Mucosa of rectum (tissue), 2 donors: ENCODE measurements around the gene AGPAT2.

Experiments
- H3K27ac ChIP-seq, 2 donors: one replicate each; pipeline ENCODE4 v1.7.0; 2013; ENCODE audit warnings: inconsistent platforms in 2 of 2, low read depth in 2 of 2, low read length in 2 of 2
- H3K27me3 ChIP-seq, 2 donors: one replicate each; pipeline ENCODE4 v1.7.0; 2013; ENCODE audit warnings: low read length in 2 of 2; ENCODE audit not compliant: control insufficient read depth in 2 of 2, insufficient read depth in 2 of 2
- H3K36me3 ChIP-seq, 2 donors: one replicate each; pipeline ENCODE4 v1.7.0; 2013; ENCODE audit warnings: low read length in 2 of 2; ENCODE audit not compliant: control insufficient read depth in 2 of 2, insufficient read depth in 2 of 2
- H3K4me1 ChIP-seq, 2 donors: one replicate each; pipeline ENCODE4 v1.7.0; 2013; ENCODE audit warnings: low read length in 2 of 2, mild to moderate bottlenecking in 1 of 2; ENCODE audit not compliant: control insufficient read depth in 2 of 2, insufficient read depth in 2 of 2
- H3K4me3 ChIP-seq, 2 donors: one replicate each; pipeline ENCODE4 v1.7.0; 2013; ENCODE audit warnings: low read length in 2 of 2
- H3K9ac ChIP-seq, 2 donors: one replicate each; pipeline ENCODE4 v1.7.0; 2013; ENCODE audit warnings: low read length in 2 of 2, low read depth in 1 of 2, mild to moderate bottlenecking in 1 of 2
- H3K9me3 ChIP-seq, 2 donors: one replicate each; pipeline ENCODE4 v1.7.0; 2013; ENCODE audit warnings: low read length in 2 of 2; ENCODE audit not compliant: control insufficient read depth in 2 of 2
- donor health status: healthy.
- donor health status: Normal muscosa, but diverticular disease.

Gene AGPAT2

GRCh38 chr9:136720898-136721338, 33.7 kb upstream of the AGPAT2 start:
- Histone ChIP-seq H3K27ac (no peak overlapping the region), H3K4me1 (peaks cover 5 to 7% of the 10 kb centered on the region in 2 donors), H3K36me3 (peaks cover 30% of the 10 kb centered on the region in 2 donors), H3K27me3 (peaks cover 7 to 13% of the 10 kb centered on the region in 2 donors), H3K9me3 (no peaks in the 10 kb centered on the region), H3K4me3 (no peak overlapping the region), H3K9ac (no peak overlapping the region)

- Histone ChIP-seq H3K4me1 (peaks cover 2 to 3% of the 10 kb centered on the region in 2 donors), H3K4me3 (no peak overlapping the region), H3K27me3 (peaks cover 10 to 16% of the 10 kb centered on the region in 2 donors), H3K9me3 (no peaks in the 10 kb centered on the region), H3K27ac (no peak overlapping the region), H3K36me3 (peaks cover 24% of the 10 kb centered on the region in 2 donors), H3K9ac (no peak overlapping the region)
Observed at GRCh38 chr9:136720251-136720897, 33.1 kb upstream of the AGPAT2 start.

- Histone ChIP-seq H3K4me1 (peaks cover 2 to 3% of the 10 kb centered on the region in 2 donors), H3K9ac (no peak overlapping the region), H3K4me3 (no peak overlapping the region), H3K36me3 (peaks cover 21% of the 10 kb centered on the region in 2 donors), H3K27ac (no peak overlapping the region), H3K9me3 (no peaks in the 10 kb centered on the region), H3K27me3 (peaks cover 10 to 20% of the 10 kb centered on the region in 2 donors)
Observed at GRCh38 chr9:136719195-136719880, 32.1 kb upstream of the AGPAT2 start.

- Histone ChIP-seq H3K4me3 (no peak overlapping the region), H3K4me1 (peaks cover 2 to 3% of the 10 kb centered on the region in 2 donors), H3K9me3 (no peaks in the 10 kb centered on the region), H3K9ac (no peak overlapping the region), H3K27me3 (peaks cover 13 to 22% of the 10 kb centered on the region in 2 donors), H3K27ac (no peak overlapping the region), H3K36me3 (peaks cover 13% of the 10 kb centered on the region in 2 donors)
Observed at GRCh38 chr9:136718345-136719194, 31.3 kb upstream of the AGPAT2 start.

- H3K27me3 ChIP-seq: peaks cover 20 to 30% of the 10 kb centered on the region in 2 donors
- no peaks in the 10 kb centered on the region for H3K9me3 ChIP-seq
- peaks cover 2 to 3% of the 10 kb centered on the region in 2 donors for H3K4me1 ChIP-seq
- H3K4me3 ChIP-seq: no peak overlapping the region
- H3K36me3 ChIP-seq: peaks cover 2% of the 10 kb centered on the region in 2 donors
- H3K9ac ChIP-seq: no peak overlapping the region
- no peak overlapping the region for H3K27ac ChIP-seq
Observed at GRCh38 chr9:136717399-136717798, 30.1 kb upstream of the AGPAT2 start.

GRCh38 chr9:136714893-136715274, 27.6 kb upstream of the AGPAT2 start:
- Histone ChIP-seq H3K4me1 (peaks cover 2 to 3% of the 10 kb centered on the region in 2 donors), H3K36me3 (no peaks in the 10 kb centered on the region), H3K4me3 (no peak overlapping the region), H3K27me3 (peaks cover 22 to 31% of the 10 kb centered on the region in 2 donors), H3K27ac (peak overlapping the region in 1 of 2 donors; percentile 9), H3K9me3 (no peaks in the 10 kb centered on the region), H3K9ac (no peak overlapping the region)

- Histone ChIP-seq H3K9me3 (no peaks in the 10 kb centered on the region), H3K4me3 (no peak overlapping the region), H3K27me3 (peaks cover 22 to 32% of the 10 kb centered on the region in 2 donors), H3K4me1 (peaks cover under 1 to 3% of the 10 kb centered on the region in 2 donors), H3K27ac (peak overlapping the region in 1 of 2 donors; percentile 23), H3K9ac (no peak overlapping the region), H3K36me3 (no peaks in the 10 kb centered on the region)
Observed at GRCh38 chr9:136714096-136714892, 27.0 kb upstream of the AGPAT2 start.

GRCh38 chr9:136713550-136713949, 26.3 kb upstream of the AGPAT2 start:
- peaks cover 21 to 30% of the 10 kb centered on the region in 2 donors for H3K27me3 ChIP-seq
- H3K4me3 ChIP-seq: no peak overlapping the region
- H3K36me3 ChIP-seq: no peaks in the 10 kb centered on the region
- H3K9ac ChIP-seq: no peak overlapping the region
- no peaks in the 10 kb centered on the region for H3K9me3 ChIP-seq
- no peak overlapping the region for H3K27ac ChIP-seq
- no peaks in the 10 kb centered on the region for H3K4me1 ChIP-seq

- H3K9ac ChIP-seq: no peak overlapping the region
- H3K4me3 ChIP-seq: no peak overlapping the region
- no peaks in the 10 kb centered on the region for H3K9me3 ChIP-seq
- no peak overlapping the region for H3K27ac ChIP-seq
- peaks cover 17 to 26% of the 10 kb centered on the region in 2 donors for H3K27me3 ChIP-seq
- H3K36me3 ChIP-seq: no peaks in the 10 kb centered on the region
- H3K4me1 ChIP-seq: no peaks in the 10 kb centered on the region
Observed at GRCh38 chr9:136712690-136713544, 25.7 kb upstream of the AGPAT2 start.
